Body of pancreas (tissue), 4 donors: ENCODE data around the gene PTPRT.

Source experiments
- POLR2A ChIP-seq, 3 donors: fragments of 450-650 bp; IDR thresholded peaks; one replicate each; pipeline ENCODE4 v1.6.1; 2016; ENCODE audit warnings: antibody characterized with exemption in 3 of 3, mild to moderate bottlenecking in 2 of 3
- TF ChIP-seq, protein P1 (sequence below), 7 experiments: fragments of 450-650 bp in 4 of 7; fragments of 200-600 bp in 3 of 7; sonication (generic) in 3 of 7; IDR thresholded peaks; one replicate each; pipeline ENCODE4 v1.5.1; 2016 to 2019; ENCODE audit warnings: antibody characterized with exemption in 7 of 7

GRCh38 chr20:43190332-43190953 lies 737 bp upstream of the PTPRT start:
- TF ChIP-seq, protein P1, sequence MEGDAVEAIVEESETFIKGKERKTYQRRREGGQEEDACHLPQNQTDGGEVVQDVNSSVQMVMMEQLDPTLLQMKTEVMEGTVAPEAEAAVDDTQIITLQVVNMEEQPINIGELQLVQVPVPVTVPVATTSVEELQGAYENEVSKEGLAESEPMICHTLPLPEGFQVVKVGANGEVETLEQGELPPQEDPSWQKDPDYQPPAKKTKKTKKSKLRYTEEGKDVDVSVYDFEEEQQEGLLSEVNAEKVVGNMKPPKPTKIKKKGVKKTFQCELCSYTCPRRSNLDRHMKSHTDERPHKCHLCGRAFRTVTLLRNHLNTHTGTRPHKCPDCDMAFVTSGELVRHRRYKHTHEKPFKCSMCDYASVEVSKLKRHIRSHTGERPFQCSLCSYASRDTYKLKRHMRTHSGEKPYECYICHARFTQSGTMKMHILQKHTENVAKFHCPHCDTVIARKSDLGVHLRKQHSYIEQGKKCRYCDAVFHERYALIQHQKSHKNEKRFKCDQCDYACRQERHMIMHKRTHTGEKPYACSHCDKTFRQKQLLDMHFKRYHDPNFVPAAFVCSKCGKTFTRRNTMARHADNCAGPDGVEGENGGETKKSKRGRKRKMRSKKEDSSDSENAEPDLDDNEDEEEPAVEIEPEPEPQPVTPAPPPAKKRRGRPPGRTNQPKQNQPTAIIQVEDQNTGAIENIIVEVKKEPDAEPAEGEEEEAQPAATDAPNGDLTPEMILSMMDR (IDR thresholded peaks at IDR 0.05) = no peak
- TF ChIP-seq POLR2A (IDR thresholded peaks at IDR 0.05) = no peak
